SK-N-MC (cell line): Measurements from ENCODE around the gene DDC.
A peak's percentile ranks its signal among the peaks of the same experiment; 100 is the strongest.
"Not testable (repeated sequence)": the region's sequence is repeated elsewhere in the genome, so short reads cannot be mapped to it uniquely, and the experiment has no call there.

ENCODE experiments used
- DNase-seq: peaks from one replicate; pipeline ENCODE4 v3.0.0-alpha.2; 2011; ENCODE audit warnings: low read depth, low spot score
- H3K27ac ChIP-seq: fragments of 200-600 bp; sonication (generic); 2 replicates; pipeline ENCODE4 v1.5.1; 2016; ENCODE audit warnings: mixed run types
- H3K36me3 ChIP-seq: fragments of 200-600 bp; sonication (generic); 2 replicates; pipeline ENCODE4 v1.6.1; 2017; ENCODE audit warnings: antibody characterized with exemption, low read length, mixed read lengths; ENCODE audit not compliant: insufficient read depth
- H3K4me3 ChIP-seq: fragments of 200-600 bp; sonication (generic); 2 replicates; pipeline ENCODE4 v1.5.1; 2016
- H3K9ac ChIP-seq: fragments of 200-600 bp; sonication (generic); 2 replicates; pipeline ENCODE4 v1.8.0; 2017; ENCODE audit warnings: mixed run types, mixed read lengths; ENCODE audit not compliant: insufficient read length
- H3K9me3 ChIP-seq: fragments of 200-600 bp; sonication (generic); 2 replicates; pipeline ENCODE4 v1.6.1; 2017; ENCODE audit warnings: low read depth, mild to moderate bottlenecking, antibody characterized with exemption, low read length, moderate library complexity, mixed read lengths
- EZH2 ChIP-seq: fragments of 200-600 bp; sonication (generic); IDR thresholded peaks from one replicate; pipeline ENCODE4 v1.6.1; 2017; ENCODE audit warnings: antibody characterized with exemption
- FOXP2 ChIP-seq: optimal IDR thresholded peaks from 2 replicates; pipeline ENCODE3; 2011; ENCODE audit warnings: mild to moderate bottlenecking, moderate library complexity; ENCODE audit not compliant: insufficient read depth; ENCODE audit errors: extremely low read length, control extremely low read depth
- POLR2AphosphoS5 ChIP-seq: IDR thresholded peaks from 2 replicates; pipeline ENCODE4 v1.6.1; 2012; ENCODE audit warnings: mild to moderate bottlenecking, low read depth, low read length, borderline replicate concordance

DDC gene

GRCh38 chr7:50462361-50462760 is 102.8 kb downstream of the DDC start:
- H3K36me3 ChIP-seq, result no peaks in the 10 kb centered on the region
- no peak overlapping the region for H3K9ac ChIP-seq
- no peaks in the 10 kb centered on the region for H3K9me3 ChIP-seq
- H3K27ac ChIP-seq, result no peak overlapping the region
- DNase-seq, result no peak
- TF ChIP-seq EZH2 (no peak), FOXP2 (no peak), POLR2AphosphoS5 (no peak)
- no peak overlapping the region for H3K4me3 ChIP-seq

GRCh38 chr7:50461695-50462094 is 103.5 kb downstream of the DDC start:
- no peak overlapping the region for H3K27ac ChIP-seq

GRCh38 chr7:50459183-50459582 is 106.0 kb downstream of the DDC start:
- not testable (repeated sequence) for H3K9ac ChIP-seq, H3K27ac ChIP-seq, H3K4me3 ChIP-seq, DNase-seq, H3K9me3 ChIP-seq, H3K36me3 ChIP-seq

More at GRCh38 chr7:50461695-50462094, 103.5 kb downstream of the DDC start:
- H3K9ac ChIP-seq, result no peak overlapping the region
- no peak for DNase-seq
- TF ChIP-seq FOXP2, result no peak
- no peak for TF ChIP-seq POLR2AphosphoS5
- TF ChIP-seq EZH2, result no peak
- H3K9me3 ChIP-seq, result no peaks in the 10 kb centered on the region
- H3K4me3 ChIP-seq, result no peak overlapping the region
- H3K36me3 ChIP-seq, result no peaks in the 10 kb centered on the region

DNA sequence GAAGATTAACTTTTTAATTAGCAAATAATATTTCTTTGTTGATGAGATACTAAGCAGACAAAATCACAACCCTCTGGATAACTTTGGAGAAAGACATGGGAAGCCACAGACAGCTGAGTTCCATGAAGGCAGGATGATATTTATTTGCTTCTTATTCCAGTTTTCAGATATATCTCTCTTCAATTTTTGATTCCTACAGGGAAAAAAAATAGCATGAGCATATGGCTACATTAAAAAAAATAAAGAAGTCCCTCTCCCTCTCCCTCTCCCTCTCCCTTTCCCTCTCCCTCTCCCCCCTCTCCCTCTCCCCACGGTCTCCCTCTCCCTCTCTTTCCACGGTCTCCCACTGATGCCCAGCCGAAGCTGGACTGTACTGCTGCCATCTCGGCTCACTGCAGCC is 106.6 kb downstream of the DDC start:
- not testable (repeated sequence) for H3K36me3 ChIP-seq, H3K4me3 ChIP-seq, H3K9ac ChIP-seq, DNase-seq, H3K27ac ChIP-seq, H3K9me3 ChIP-seq

GRCh38 chr7:50456371-50457123 is 108.7 kb downstream of the DDC start:
- Histone ChIP-seq H3K9me3 (no peaks in the 10 kb centered on the region), H3K4me3 (no peak overlapping the region), H3K27ac (no peak overlapping the region), H3K36me3 (no peaks in the 10 kb centered on the region), H3K9ac (no peak overlapping the region)
- DNase-seq, result no peak
- no peak for TF ChIP-seq POLR2AphosphoS5
- no peak for TF ChIP-seq EZH2
- no peak for TF ChIP-seq FOXP2

DNA sequence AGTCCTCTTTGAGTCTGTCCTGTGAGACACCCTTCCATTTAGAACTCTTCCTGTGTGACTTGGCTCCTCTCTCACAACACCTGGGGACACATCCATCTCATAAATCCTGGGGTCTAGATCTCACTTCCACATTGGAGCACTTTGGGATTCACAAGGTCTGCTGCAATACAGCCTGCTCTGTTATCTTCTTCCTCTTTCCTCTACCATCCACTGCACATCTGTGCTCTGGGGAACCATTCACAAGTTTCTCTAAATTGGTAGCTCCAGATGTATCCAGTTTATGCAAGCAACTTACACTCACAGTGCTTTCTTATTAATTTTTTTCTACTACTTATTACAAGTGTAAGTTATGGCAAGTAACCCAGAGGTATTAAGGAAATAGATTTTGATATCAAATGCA is 109.5 kb downstream of the DDC start:
- Histone ChIP-seq H3K36me3 (no peaks in the 10 kb centered on the region), H3K27ac (no peak overlapping the region), H3K4me3 (no peak overlapping the region), H3K9me3 (no peaks in the 10 kb centered on the region), H3K9ac (no peak overlapping the region)
- DNase-seq, result no peak
- TF ChIP-seq POLR2AphosphoS5 (no peak), FOXP2 (no peak), EZH2 (no peak)

DNA sequence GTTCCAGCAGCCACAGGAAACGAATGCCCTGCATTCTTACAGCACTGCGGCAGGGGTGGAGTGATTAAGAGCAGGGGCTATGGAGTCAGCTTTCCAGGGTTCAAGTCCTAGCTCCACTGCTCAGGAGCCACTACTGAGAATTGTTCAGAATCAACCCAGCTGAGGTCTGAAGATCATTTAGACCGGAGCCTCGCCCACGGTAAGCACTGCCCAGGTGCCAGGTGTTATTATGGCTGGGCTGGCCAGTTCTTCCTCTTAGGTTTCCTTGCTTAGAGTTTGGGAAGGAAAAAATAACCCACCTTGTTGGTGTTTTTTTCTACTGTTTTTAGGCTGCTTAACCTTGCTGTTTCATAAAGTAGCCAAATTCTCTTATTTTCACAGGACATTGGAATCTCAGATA is 110.2 kb downstream of the DDC start:
- Histone ChIP-seq H3K9me3 (no peaks in the 10 kb centered on the region), H3K36me3 (no peaks in the 10 kb centered on the region), H3K27ac (no peak overlapping the region), H3K9ac (no peak overlapping the region), H3K4me3 (no peak overlapping the region)
- TF ChIP-seq POLR2AphosphoS5 (no peak), FOXP2 (no peak), EZH2 (no peak)
- no peak for DNase-seq

DNA sequence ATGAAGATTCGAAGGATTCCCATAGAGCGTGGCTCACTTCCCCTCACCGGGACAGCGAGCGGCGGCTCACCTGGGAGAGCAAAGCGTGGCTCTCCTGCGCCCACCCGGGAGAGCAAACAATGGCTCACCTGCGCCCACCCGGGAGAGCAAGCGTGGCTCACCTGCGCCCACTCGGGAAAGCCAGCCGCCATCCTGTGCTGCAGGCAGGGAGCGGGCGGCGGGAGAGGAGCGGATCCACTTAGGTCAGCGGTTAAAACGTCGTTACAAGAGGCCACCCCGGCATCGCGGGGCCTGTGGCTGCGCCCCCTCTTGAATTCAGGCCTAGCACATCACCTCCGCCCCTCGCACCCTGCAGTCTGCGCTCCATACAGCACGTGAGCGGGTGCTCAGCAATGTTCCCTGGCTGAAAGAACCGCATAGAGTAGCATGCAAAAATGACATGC is 114.6 kb downstream of the DDC start:
- Histone ChIP-seq H3K27ac (no peak overlapping the region), H3K4me3 (peak overlapping the region; percentile 97), H3K9me3 (no peaks in the 10 kb centered on the region), H3K9ac (peak overlapping the region; percentile 94), H3K36me3 (peaks cover 24% of the 10 kb centered on the region)
- TF ChIP-seq EZH2 (no peak), FOXP2 (no peak), POLR2AphosphoS5 (no peak)
- DNase-seq, result no peak

DNA sequence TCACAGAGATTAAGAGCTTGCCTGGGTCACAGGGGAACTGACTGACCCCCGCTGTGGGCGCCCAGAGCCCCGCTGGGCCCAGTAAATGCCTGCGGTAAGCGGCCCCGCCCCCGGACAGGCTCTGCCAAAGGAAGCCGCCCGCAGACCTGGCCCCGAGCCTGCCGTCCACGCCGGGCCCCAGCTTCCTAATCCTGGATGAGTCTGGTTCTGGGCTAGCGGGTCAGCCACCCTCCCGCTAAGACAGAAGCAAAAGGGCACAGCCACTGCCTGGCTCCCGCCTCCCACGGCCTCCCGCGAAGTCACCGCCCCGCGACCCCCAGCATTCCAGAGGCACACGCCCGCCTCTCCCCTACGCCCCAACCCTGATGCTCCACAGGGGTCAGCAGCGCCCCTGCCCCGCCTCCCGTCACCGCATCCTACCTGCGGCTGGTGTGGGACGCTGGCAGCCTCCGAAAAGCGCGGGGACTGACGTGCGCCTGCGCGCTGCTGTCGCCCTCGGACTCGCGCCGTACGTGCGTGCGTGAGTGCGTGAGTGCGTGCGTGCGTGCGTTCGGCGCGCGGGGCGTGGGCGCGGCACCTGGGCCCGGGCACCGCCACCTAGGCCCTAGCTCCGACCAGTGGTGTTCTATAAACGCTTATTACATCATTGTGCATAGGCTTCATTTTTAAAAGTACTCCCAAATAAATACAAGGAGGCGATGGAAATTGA is 115.2 kb downstream of the DDC start, which contains the start of gene FIGNL1:
Gene FIGNL1 (minus strand): TSS at position 470 of the 709 bp plus-strand sequence. CDS start 3,063 bp downstream, outside the sequence.
- H3K36me3 ChIP-seq, result peaks cover 30% of the 10 kb centered on the region
- TF ChIP-seq FOXP2 (no peak), POLR2AphosphoS5 (peak; percentile 94)
- DNase-seq, result no peak
- H3K9me3 ChIP-seq, result no peaks in the 10 kb centered on the region
- H3K27ac ChIP-seq, result no peak within 1 kb of the TSS
- peak within 1 kb of the TSS; percentile 94 for H3K9ac ChIP-seq
- peak within 1 kb of the TSS; percentile 97 for H3K4me3 ChIP-seq
